Keratinocyte (primary cell): ENCODE measurements around the gene TMEM144. TPM values are rescaled to one million over a fixed set of nuclear protein-coding genes. Genes with fewer than 3 reads are reported as not detected.

Source experiments
- DNase-seq: peaks from one replicate; pipeline ENCODE4 v3.0.0-alpha.2; 2011; ENCODE audit warnings: low read depth, missing footprints, low spot score
- FAIRE-seq: peaks from 2 replicates; lab custom pipeline; 2011; peaks lifted over from hg19 to GRCh38; lab: Jason Lieb, UNC
- H2AFZ ChIP-seq: 2 replicates; pipeline ENCODE4 v1.6.0; 2012; ENCODE audit warnings: low read length, control low read depth, inconsistent platforms; ENCODE audit not compliant: control insufficient read depth
- H3K27ac ChIP-seq: 2 replicates; pipeline ENCODE4 v1.5.1; 2011; ENCODE audit warnings: low read length; ENCODE audit not compliant: control insufficient read depth, insufficient read depth
- H3K27me3 ChIP-seq: 3 replicates; pipeline ENCODE4 v1.6.0; 2011; ENCODE audit warnings: low read length; ENCODE audit not compliant: control insufficient read depth, insufficient read depth; ENCODE audit errors: extremely low read depth
- H3K36me3 ChIP-seq, 2 experiments: 2 replicates in 1 of 2; 3 replicates in 1 of 2; pipeline ENCODE4 v1.5.1; 2011; ENCODE audit warnings: low read length in 2 of 2, mild to moderate bottlenecking in 1 of 2; ENCODE audit not compliant: control insufficient read depth in 2 of 2, insufficient read depth in 2 of 2; ENCODE audit errors: extremely low read depth in 1 of 2
- H3K4me1 ChIP-seq: 3 replicates; pipeline ENCODE4 v1.5.1; 2011; ENCODE audit warnings: low read length; ENCODE audit not compliant: control insufficient read depth, insufficient read depth; ENCODE audit errors: extremely low read depth
- H3K4me2 ChIP-seq: 3 replicates; pipeline ENCODE4 v1.6.0; 2011; ENCODE audit warnings: low read depth, low read length; ENCODE audit not compliant: control insufficient read depth, insufficient read depth; ENCODE audit errors: extremely low read depth
- H3K4me3 ChIP-seq, 3 experiments: fragments of 200-600 bp in 1 of 3; sonication (generic) in 1 of 3; 2 replicates in 2 of 3; 3 replicates in 1 of 3; pipeline ENCODE4 v1.5.1; 2011 to 2016; ENCODE audit warnings: low read length in 3 of 3, mild to moderate bottlenecking in 3 of 3, control low read depth in 2 of 3, inconsistent platforms in 1 of 3, low read depth in 1 of 3, mixed read lengths in 1 of 3, mixed run types in 1 of 3, moderate library complexity in 1 of 3; ENCODE audit not compliant: control insufficient read depth in 2 of 3, insufficient read depth in 2 of 3; ENCODE audit errors: extremely low read depth in 1 of 3
- H3K79me2 ChIP-seq: 2 replicates; pipeline ENCODE4 v1.6.0; 2012; ENCODE audit warnings: low read length; ENCODE audit not compliant: control insufficient read depth, insufficient read depth
- H3K9ac ChIP-seq: 3 replicates; pipeline ENCODE4 v1.6.0; 2011; ENCODE audit warnings: low read length; ENCODE audit not compliant: control insufficient read depth, insufficient read depth; ENCODE audit errors: extremely low read depth
- H3K9me1 ChIP-seq: 3 replicates; pipeline ENCODE4 v1.6.0; 2011; ENCODE audit warnings: low read length; ENCODE audit not compliant: control insufficient read depth, insufficient read depth; ENCODE audit errors: extremely low read depth
- H3K9me3 ChIP-seq: 2 replicates; pipeline ENCODE4 v1.5.1; 2012; ENCODE audit warnings: low read depth, low read length; ENCODE audit not compliant: control insufficient read depth
- H4K20me1 ChIP-seq: 3 replicates; pipeline ENCODE4 v1.6.0; 2011; ENCODE audit warnings: low read length; ENCODE audit not compliant: control insufficient read depth, insufficient read depth; ENCODE audit errors: extremely low read depth
- CTCF ChIP-seq, 3 experiments: IDR thresholded peaks in 1 of 3; conservative IDR thresholded peaks in 1 of 3; optimal IDR thresholded peaks in 1 of 3; 2 replicates in 2 of 3; 3 replicates in 1 of 3; pipeline versions ENCODE3 to v1.5.1; 2011; ENCODE audit warnings: low read length in 3 of 3, mild to moderate bottlenecking in 3 of 3, moderate library complexity in 2 of 3, control low read depth in 1 of 3, inconsistent platforms in 1 of 3; ENCODE audit not compliant: insufficient read depth in 2 of 3; ENCODE audit errors: extremely low read depth in 1 of 3
- EZH2 ChIP-seq: IDR thresholded peaks from one replicate; pipeline ENCODE4 v1.6.1; 2012; ENCODE audit warnings: inconsistent platforms, mild to moderate bottlenecking, low read length, moderate library complexity
- dilution Hi-C: fragments of 300-500 bp; cut with MboI; formaldehyde crosslinking; loops from one replicate; pipeline ENCODE4 v1.7.0; 2020; ENCODE audit warnings: low sequenced_read_pairs; ENCODE audit not compliant: extremely low pct_ligation_motif_present
- polyA minus RNA-seq, 3 experiments: library from RNA; depleted of rRNA, polyadenylated mRNA; stranded (reverse); fragments of >200 nt; gene quantifications; 1 replicate in 1 of 3; 2 replicates in 1 of 3; 3 replicates in 1 of 3; pipeline ENCODE4 v1.2.3, GENCODE V29; 2011
- polyA plus RNA-seq, 5 experiments: library from polyadenylated mRNA; depleted of rRNA in 3 of 5; stranded (reverse) in 3 of 5; stranded (forward) in 1 of 5; unstranded in 1 of 5; fragments of >200 nt; gene quantifications; 1 replicate in 1 of 5; 2 replicates in 3 of 5; 3 replicates in 1 of 5; pipeline versions ENCODE4 v1.2.1 to v1.2.3, GENCODE V29; 2011 to 2012; ENCODE audit warnings: missing spikeins in 2 of 5, low read depth in 1 of 5, low replicate concordance in 1 of 5

TMEM144 gene
- polyA plus RNA-seq (2.8 to 4.0 TPM (median 3.3 TPM) in 3 replicates), polyA minus RNA-seq (4.0 to 16.4 TPM (median 5.7 TPM) in 3 replicates)
- 0.52 TPM for polyA plus RNA-seq (2011; ENCODE audit: low read depth)
- 1.3 and 2.7 TPM in 2 replicates for polyA plus RNA-seq (2011; cell fraction: cytosol; rRNA removed)
- polyA plus RNA-seq (2011; cell fraction: nucleus; rRNA removed) = 4.2 TPM in 2 replicates
- polyA plus RNA-seq (2012; ENCODE audit: low replicate concordance) = 1.4 and 2.6 TPM in 2 replicates
- polyA minus RNA-seq (2011; cell fraction: cytosol; rRNA and poly(A)+ RNA removed) = 3.6 TPM
- polyA minus RNA-seq (2011; cell fraction: nucleus; rRNA and poly(A)+ RNA removed) = 8.1 and 17.6 TPM in 2 replicates

- no peak for FAIRE-seq
- Histone ChIP-seq H3K27me3 (no peaks in the 10 kb centered on the region), H3K9ac (peak within 1 kb of the TSS; percentile 81), H2AFZ (peak within 1 kb of the TSS; percentile 96), H3K79me2 (no peaks in the 10 kb centered on the region), H3K4me3 (peak within 1 kb of the TSS; percentile 29 to 80 (median 79)), H3K9me3 (no peaks in the 10 kb centered on the region), H3K4me1 (peaks cover 10% of the 10 kb centered on the region), H3K27ac (peak within 1 kb of the TSS; percentile 68), H4K20me1 (no peaks in the 10 kb centered on the region), H3K36me3 (no peaks in the 10 kb centered on the region), H3K4me2 (peak within 1 kb of the TSS; percentile 82), H3K9me1 (no peaks in the 10 kb centered on the region)
- dilution Hi-C loops = no loop called here
- DNase-seq = no peak
- no peak for TF ChIP-seq EZH2
- no peak for TF ChIP-seq CTCF (optimal IDR thresholded peaks at IDR 0.05 in 1 of 3, IDR thresholded peaks at IDR 0.05 in 1 of 3, conservative IDR thresholded peaks at IDR 0.05 in 1 of 3; ENCODE audit: extremely low read depth in 1 of 3, insufficient read depth in 2 of 3, low read length in 3 of 3)
Measured at GRCh38 chr4:158209825-158210807, at the start of gene TMEM144. Gene TMEM144, plus strand, starts transcription at chr4:158210486. Its CDS starts 2,182 bp downstream, at chr4:158212668.

GRCh38 chr4:158161551-158162354 is 48.5 kb upstream of the TMEM144 start:
- Histone ChIP-seq H3K4me3 (no peak overlapping the region), H3K4me1 (peaks cover 13% of the 10 kb centered on the region), H4K20me1 (no peaks in the 10 kb centered on the region), H3K79me2 (no peaks in the 10 kb centered on the region), H3K4me2 (no peak overlapping the region), H3K27ac (no peak overlapping the region), H3K9me3 (no peaks in the 10 kb centered on the region), H2AFZ (peak overlapping the region; percentile 41), H3K9me1 (no peaks in the 10 kb centered on the region), H3K27me3 (no peaks in the 10 kb centered on the region), H3K36me3 (no peaks in the 10 kb centered on the region), H3K9ac (no peak overlapping the region)
- no peak for FAIRE-seq
- TF ChIP-seq CTCF (optimal IDR thresholded peaks at IDR 0.05 in 1 of 3, IDR thresholded peaks at IDR 0.05 in 1 of 3, conservative IDR thresholded peaks at IDR 0.05 in 1 of 3; ENCODE audit: extremely low read depth in 1 of 3, insufficient read depth in 2 of 3, low read length in 3 of 3) (no peak), EZH2 (no peak)
- dilution Hi-C loops = no loop called here
- no peak for DNase-seq
